ENCODE measurements around the gene RNF207. TPM values are rescaled to one million over a fixed set of nuclear protein-coding genes. Genes with fewer than 3 reads are reported as not detected.
A peak's percentile ranks its signal among the peaks of the same experiment; 100 is the strongest.

Gene RNF207
- total and polyA plus RNA-seq, 4 donors, result 3.3 to 13.7 (median 5.8) TPM

- TF ChIP-seq FOXA2 (IDR thresholded peaks at IDR 0.05), result no peak
- TF ChIP-seq RAD21 (IDR thresholded peaks at IDR 0.05), result no peak
- no peak for TF ChIP-seq CTCF (IDR thresholded peaks at IDR 0.05; ENCODE audit: low read depth, low read length, missing input control)
- TF ChIP-seq MAX (IDR thresholded peaks at IDR 0.05), result no peak
- no peak for TF ChIP-seq EGR1 (IDR thresholded peaks at IDR 0.05; ENCODE audit: low read depth in 2 of 2)
- no peak for TF ChIP-seq HNF4A (conservative IDR thresholded peaks at IDR 0.05)
- TF ChIP-seq ZBTB33 (IDR thresholded peaks at IDR 0.05), result no peak
- TF ChIP-seq RXRA (IDR thresholded peaks at IDR 0.05), result no peak
- TF ChIP-seq ATF3 (IDR thresholded peaks at IDR 0.05), result no peak
- TF ChIP-seq REST (IDR thresholded peaks at IDR 0.05), result no peak
- no peak for TF ChIP-seq TAF1 (conservative IDR thresholded peaks at IDR 0.05)
- TF ChIP-seq GABPA (IDR thresholded peaks at IDR 0.05 in 1 of 2, conservative IDR thresholded peaks at IDR 0.05 in 1 of 2), result no peak
- no peak for TF ChIP-seq NR2F2 (IDR thresholded peaks at IDR 0.05)
- no peak for DNase-seq (ENCODE audit: low spot score)
- no peak within 1 kb of the TSS for H3K9ac ChIP-seq (ENCODE audit: low read depth in 1 of 2, low read length in 2 of 2)
- no peak within 1 kb of the TSS for H3K27ac ChIP-seq (ENCODE audit: low read depth in 1 of 2, low read length in 2 of 2)
- peak within 1 kb of the TSS in 2 of 3 donors; percentile 47 to 67 for H3K4me3 ChIP-seq (ENCODE audit: low read depth in 1 of 3, low read length in 3 of 3)
- 2% methylated on average over 78 of the region's 78 CpGs for WGBS
- H3K27me3 ChIP-seq (ENCODE audit: control insufficient read depth in 4 of 4, insufficient read depth in 4 of 4, low read length in 3 of 4), result no peaks in the 10 kb centered on the region
- no peaks in the 10 kb centered on the region for H3K36me3 ChIP-seq (ENCODE audit: control insufficient read depth in 4 of 4, insufficient read depth in 3 of 4, low read depth in 1 of 4, low read length in 3 of 4)
- peaks cover 11 to 27% (median 20%) of the 10 kb centered on the region in 4 donors for H3K4me1 ChIP-seq (ENCODE audit: control insufficient read depth in 4 of 4, insufficient read depth in 4 of 4, low read length in 3 of 4)
- no peaks in the 10 kb centered on the region for H3K9me3 ChIP-seq (ENCODE audit: control insufficient read depth in 4 of 4, low read length in 3 of 4)
Measured at GRCh38 chr1:6260961-6261614, 55.2 kb downstream of the RNF207 start, which contains the start of gene GPR153. GPR153 (minus strand) TSS chr1:6261098; CDS start chr1:6254905, 6,193 bp downstream.

GRCh38 chr1:6261615-6261995 lies 55.7 kb downstream of the RNF207 start:
- H3K27me3 ChIP-seq (ENCODE audit: control insufficient read depth in 4 of 4, insufficient read depth in 4 of 4, low read length in 3 of 4), result no peaks in the 10 kb centered on the region
- TF ChIP-seq RXRA (IDR thresholded peaks at IDR 0.05), result no peak
- TF ChIP-seq GABPA (IDR thresholded peaks at IDR 0.05 in 1 of 2, conservative IDR thresholded peaks at IDR 0.05 in 1 of 2), result no peak
- DNase-seq (ENCODE audit: low spot score), result no peak
- H3K4me1 ChIP-seq (ENCODE audit: control insufficient read depth in 4 of 4, insufficient read depth in 4 of 4, low read length in 3 of 4), result peaks cover 11 to 27% (median 20%) of the 10 kb centered on the region in 4 donors
- no peaks in the 10 kb centered on the region for H3K9me3 ChIP-seq (ENCODE audit: control insufficient read depth in 4 of 4, low read length in 3 of 4)
- 29% methylated on average over 15 of the region's 15 CpGs for WGBS
- H3K4me3 ChIP-seq (ENCODE audit: low read depth in 1 of 3, low read length in 3 of 3), result peak overlapping the region in 1 of 3 donors; percentile 67
- no peak overlapping the region for H3K9ac ChIP-seq (ENCODE audit: low read depth in 1 of 2, low read length in 2 of 2)
- no peak overlapping the region for H3K27ac ChIP-seq (ENCODE audit: low read depth in 1 of 2, low read length in 2 of 2)
- H3K36me3 ChIP-seq (ENCODE audit: control insufficient read depth in 4 of 4, insufficient read depth in 3 of 4, low read depth in 1 of 4, low read length in 3 of 4), result no peaks in the 10 kb centered on the region
